Bronchial smooth muscle cell (primary cell): ENCODE data around the gene MS4A18. TPM values are rescaled to one million over a fixed set of nuclear protein-coding genes. Genes with fewer than 3 reads are reported as not detected.

Experiments used
- total RNA-seq: library from RNA; depleted of rRNA; stranded (reverse); fragments of >200 nt; gene quantifications from 2 replicates; pipeline ENCODE4 v1.2.1, GENCODE V29; 2014

Gene MS4A18
- not detected in 2 replicates for total RNA-seq

GRCh38 chr11:60724420-60724819 is at the start of gene MS4A18:
TSS of gene MS4A18 (plus strand) at chr11:60724720.

DNA sequence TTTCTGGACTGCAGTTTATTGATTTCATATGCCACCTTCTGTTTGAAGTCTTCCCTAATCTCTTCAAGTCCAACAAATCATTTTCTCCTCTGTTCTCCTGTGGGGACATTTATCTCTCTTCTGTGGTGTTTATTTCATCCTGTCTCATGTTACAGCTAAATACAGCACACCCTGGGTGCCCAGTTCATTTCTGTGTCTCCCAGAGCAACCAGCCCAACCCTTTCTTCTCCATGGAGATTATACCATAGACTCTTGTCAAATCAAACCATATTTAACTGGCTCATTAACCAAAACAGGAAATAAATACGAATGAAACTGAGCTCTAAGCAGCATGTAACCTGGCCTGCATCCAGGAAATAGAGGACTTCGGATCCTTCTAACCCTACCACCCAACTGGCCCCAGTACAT is 25.2 kb upstream of the MS4A18 start, which contains the start of gene MS4A8:
TSS of gene MS4A8 (plus strand) at position 329 of the 408 bp plus-strand sequence. CDS start 1,249 bp downstream, outside the sequence.

GRCh38 chr11:60756307-60757032 is 31.9 kb downstream of the MS4A18 start, which contains the start of gene MS4A15:
TSS of gene MS4A15 (plus strand) at chr11:60756867. CDS start at chr11:60763734, 6,867 bp downstream.

GRCh38 chr11:60785136-60785535 is 60.6 kb downstream of the MS4A18 start, which contains the start of gene MS4A10:
TSS of gene MS4A10 (plus strand) at chr11:60785333. CDS start at chr11:60790336, 5,003 bp downstream.

Other genes with a start within 250 kb of the MS4A18 start
- not detected in 2 replicates for gene MS4A12, start 231.9 kb upstream of the MS4A18 start, total RNA-seq
- not detected in 2 replicates for gene MS4A13, start 209.3 kb upstream of the MS4A18 start, total RNA-seq
- gene MS4A8, start 25.1 kb upstream of the MS4A18 start, total RNA-seq, result not detected in 2 replicates
- gene MS4A15, start 32.1 kb downstream of the MS4A18 start, total RNA-seq, result not detected in 2 replicates
- not detected in 2 replicates for gene MS4A10, start 60.6 kb downstream of the MS4A18 start, total RNA-seq
- gene CCDC86, start 117.4 kb downstream of the MS4A18 start, total RNA-seq, result 1.2 and 3.3 TPM in 2 replicates
- 0.16 and 1.5 TPM in 2 replicates for gene PTGDR2, start 131.2 kb downstream of the MS4A18 start, total RNA-seq
- 0.32 TPM in 1 of 2 replicates, not detected in the other for gene ZP1, start 142.8 kb downstream of the MS4A18 start, total RNA-seq
- gene PRPF19, start 181.9 kb downstream of the MS4A18 start, total RNA-seq, result 29.6 and 32.6 TPM in 2 replicates
- 17.7 and 23.8 TPM in 2 replicates for gene TMEM109, start 189.4 kb downstream of the MS4A18 start, total RNA-seq
- gene TMEM132A, start 199.7 kb downstream of the MS4A18 start, total RNA-seq, result 9.0 and 10.7 TPM in 2 replicates
- 11.0 and 22.6 TPM in 2 replicates for gene SLC15A3, start 227.5 kb downstream of the MS4A18 start, total RNA-seq
- not detected in 2 replicates for gene CD6, start 247.0 kb downstream of the MS4A18 start, total RNA-seq